ENCODE data around the gene GLDC.

Gene GLDC

GRCh38 chr9:6501526-6502210, 143.9 kb downstream of the GLDC start:
- DNase-seq (ENCODE audit: low read depth) = no peak

- no peak for DNase-seq (ENCODE audit: low read depth)
Observed at GRCh38 chr9:6498982-6499381, 146.5 kb downstream of the GLDC start.

GRCh38 chr9:6495466-6495865, 150.1 kb downstream of the GLDC start:
- no peak for DNase-seq (ENCODE audit: low read depth)

GRCh38 chr9:6490863-6491262, 154.7 kb downstream of the GLDC start:
- DNase-seq (ENCODE audit: low read depth) = no peak

- no peak for DNase-seq (ENCODE audit: low read depth)
Observed at GRCh38 chr9:6489099-6489498, 156.4 kb downstream of the GLDC start.

- DNase-seq (ENCODE audit: low read depth) = no peak
Observed at GRCh38 chr9:6488395-6488794, 157.1 kb downstream of the GLDC start.

- DNase-seq (ENCODE audit: low read depth) = no peak
Observed at GRCh38 chr9:6484210-6484609, 161.3 kb downstream of the GLDC start.
